ENCODE data around the gene PTPRG. TPM values are rescaled to one million over a fixed set of nuclear protein-coding genes. Genes with fewer than 3 reads are reported as not detected.
A peak's percentile ranks its signal among the peaks of the same experiment; 100 is the strongest.

PTPRG gene
- total and polyA plus RNA-seq, 2 donors, result 3.9 to 4.1 TPM

DNA sequence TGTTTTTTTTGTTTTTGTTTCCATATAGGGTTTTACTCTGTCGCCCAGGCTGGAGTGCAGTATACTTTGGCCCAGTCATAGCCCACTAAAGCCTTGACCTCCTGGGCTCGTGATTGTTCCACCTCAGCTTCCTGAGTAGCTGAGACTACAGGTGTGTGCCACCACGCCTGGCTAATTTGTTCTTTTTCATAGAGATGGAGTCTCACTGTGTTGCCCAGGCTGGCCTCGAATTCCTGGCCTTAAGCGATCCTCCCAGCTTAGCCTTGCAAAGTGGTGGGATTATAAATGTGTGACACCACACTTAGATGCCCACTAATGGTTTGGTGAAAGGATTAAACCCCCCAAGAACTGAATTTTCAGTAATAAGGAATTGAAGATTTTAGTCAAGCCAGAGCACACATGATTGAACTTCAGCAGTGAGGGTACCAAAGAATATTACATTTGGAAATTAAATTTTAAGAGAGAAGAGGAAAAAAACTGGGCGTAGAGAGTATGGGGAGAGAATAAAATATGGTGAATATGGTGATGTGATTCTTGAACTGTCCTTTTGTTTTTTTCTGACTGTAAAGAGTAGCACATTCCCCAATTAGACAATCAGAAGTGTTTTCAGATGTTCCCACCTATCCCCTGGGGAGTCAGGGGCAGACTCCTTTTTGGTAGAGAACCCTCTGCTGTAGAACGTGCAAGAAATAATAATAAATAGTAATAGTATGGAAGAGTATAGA is 208.1 kb downstream of the PTPRG start:
- H3K4me1 ChIP-seq (ENCODE audit: control insufficient read depth in 2 of 2, insufficient read depth in 2 of 2, low read length in 2 of 2), result no peaks in the 10 kb centered on the region
- H3K27me3 ChIP-seq (ENCODE audit: control insufficient read depth in 2 of 2, insufficient read depth in 1 of 2, low read length in 1 of 2), result no peaks in the 10 kb centered on the region
- H3K36me3 ChIP-seq (ENCODE audit: control insufficient read depth in 2 of 2, insufficient read depth in 2 of 2, low read length in 1 of 2), result no peaks in the 10 kb centered on the region
- 91% methylated on average over 7 of the region's 7 CpGs for WGBS
- no peaks in the 10 kb centered on the region for H3K9me3 ChIP-seq (ENCODE audit: control insufficient read depth in 2 of 2, insufficient read depth in 1 of 2, low read length in 1 of 2)
- no peak for DNase-seq (ENCODE audit: low read depth in 6 of 9, low spot score in 9 of 9)
- H3K4me3 ChIP-seq (ENCODE audit: low read length in 2 of 2), result no peak overlapping the region
- no peak overlapping the region for H3K27ac ChIP-seq (ENCODE audit: low read depth in 1 of 2, low read length in 1 of 2)

DNA sequence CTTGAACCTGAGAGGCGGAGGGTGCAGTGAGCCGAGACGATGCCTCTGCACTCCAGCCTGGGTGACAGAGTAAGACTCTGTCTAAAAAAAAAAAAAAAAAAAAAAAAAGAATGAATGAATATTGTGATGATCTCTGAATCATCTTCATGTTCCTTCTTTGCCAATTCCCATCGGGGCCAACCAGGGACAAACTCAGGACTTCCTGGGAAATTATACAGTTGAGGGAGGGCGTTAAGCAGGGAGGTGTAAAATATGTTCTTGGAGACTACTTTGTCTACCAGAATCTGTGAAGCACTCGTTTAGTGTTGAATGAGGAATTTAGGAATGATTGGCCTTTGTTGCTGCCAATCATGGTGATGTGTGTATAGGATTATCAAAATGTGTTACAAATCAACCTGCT is 210.6 kb downstream of the PTPRG start:
- no peak overlapping the region for H3K27ac ChIP-seq (ENCODE audit: low read depth in 1 of 2, low read length in 1 of 2)
- H3K36me3 ChIP-seq (ENCODE audit: control insufficient read depth in 2 of 2, insufficient read depth in 2 of 2, low read length in 1 of 2), result no peaks in the 10 kb centered on the region
- no peaks in the 10 kb centered on the region for H3K9me3 ChIP-seq (ENCODE audit: control insufficient read depth in 2 of 2, insufficient read depth in 1 of 2, low read length in 1 of 2)
- DNase-seq (ENCODE audit: low read depth in 6 of 9, low spot score in 9 of 9), result no peak
- no peaks in the 10 kb centered on the region for H3K27me3 ChIP-seq (ENCODE audit: control insufficient read depth in 2 of 2, insufficient read depth in 1 of 2, low read length in 1 of 2)
- no peak overlapping the region for H3K4me3 ChIP-seq (ENCODE audit: low read length in 2 of 2)
- no peaks in the 10 kb centered on the region for H3K4me1 ChIP-seq (ENCODE audit: control insufficient read depth in 2 of 2, insufficient read depth in 2 of 2, low read length in 2 of 2)
- 94% methylated on average over 6 of the region's 6 CpGs for WGBS

DNA sequence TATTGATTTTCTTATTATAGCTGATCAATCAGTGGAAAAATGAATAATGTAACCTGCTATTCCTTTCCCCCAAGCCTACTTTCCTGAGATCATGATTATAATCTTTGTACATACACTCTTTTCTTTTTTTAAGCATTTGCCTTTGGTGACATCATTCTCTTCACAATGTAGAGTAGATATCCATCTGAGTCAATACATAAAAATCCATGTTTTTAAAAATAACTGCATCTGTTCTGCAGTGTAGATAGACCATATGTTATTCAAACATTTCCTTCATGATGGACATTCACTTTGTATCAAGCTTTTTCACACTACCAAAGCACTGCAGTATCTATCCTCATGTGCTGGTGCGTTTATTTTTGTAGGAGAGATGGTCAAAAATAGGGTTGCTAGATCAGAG is 211.1 kb downstream of the PTPRG start:
- 95% methylated on average over 1 of the region's 1 CpG for WGBS
- Histone ChIP-seq H3K4me1 (ENCODE audit: control insufficient read depth in 2 of 2, insufficient read depth in 2 of 2, low read length in 2 of 2) (no peaks in the 10 kb centered on the region), H3K27ac (ENCODE audit: low read depth in 1 of 2, low read length in 1 of 2) (no peak overlapping the region), H3K27me3 (ENCODE audit: control insufficient read depth in 2 of 2, insufficient read depth in 1 of 2, low read length in 1 of 2) (no peaks in the 10 kb centered on the region), H3K9me3 (ENCODE audit: control insufficient read depth in 2 of 2, insufficient read depth in 1 of 2, low read length in 1 of 2) (no peaks in the 10 kb centered on the region), H3K4me3 (ENCODE audit: low read length in 2 of 2) (no peak overlapping the region), H3K36me3 (ENCODE audit: control insufficient read depth in 2 of 2, insufficient read depth in 2 of 2, low read length in 1 of 2) (no peaks in the 10 kb centered on the region)
- no peak for DNase-seq (ENCODE audit: low read depth in 6 of 9, low spot score in 9 of 9)

DNA sequence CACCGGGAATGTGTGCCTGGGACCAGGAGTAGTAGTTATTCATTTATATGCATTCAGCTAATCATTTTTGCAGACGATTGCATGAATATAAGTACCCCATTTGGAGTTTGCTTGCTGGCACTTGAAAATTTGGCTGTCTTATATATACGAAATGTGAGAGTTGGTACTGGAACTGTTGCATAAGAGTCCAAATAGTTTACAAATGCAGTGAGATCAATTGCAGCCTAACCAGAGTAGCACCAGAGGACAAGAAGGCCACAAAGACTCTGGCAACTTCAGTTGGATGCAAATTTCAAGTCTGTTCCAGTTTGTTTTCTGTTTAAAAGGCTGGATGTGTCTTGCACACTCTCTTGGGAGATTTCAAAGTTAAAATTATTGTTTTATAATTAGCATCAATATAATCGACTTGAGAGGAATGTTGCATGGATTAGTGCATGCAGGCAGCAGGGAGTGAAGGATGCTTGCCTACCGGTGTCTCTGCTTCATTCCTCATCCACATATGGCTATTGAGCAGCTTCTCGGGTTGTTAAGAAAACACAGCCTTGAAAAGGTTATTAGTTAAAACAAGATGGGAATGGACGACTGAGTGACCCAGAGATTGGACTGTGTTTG is 213.0 kb downstream of the PTPRG start:
- no peaks in the 10 kb centered on the region for H3K36me3 ChIP-seq (ENCODE audit: control insufficient read depth in 2 of 2, insufficient read depth in 2 of 2, low read length in 1 of 2)
- no peak overlapping the region for H3K4me3 ChIP-seq (ENCODE audit: low read length in 2 of 2)
- peak overlapping the region in 1 of 2 donors; percentile 18 for H3K27ac ChIP-seq (ENCODE audit: low read depth in 1 of 2, low read length in 1 of 2)
- no peaks in the 10 kb centered on the region for H3K9me3 ChIP-seq (ENCODE audit: control insufficient read depth in 2 of 2, insufficient read depth in 1 of 2, low read length in 1 of 2)
- H3K4me1 ChIP-seq (ENCODE audit: control insufficient read depth in 2 of 2, insufficient read depth in 2 of 2, low read length in 2 of 2), result no peaks in the 10 kb centered on the region
- no peak for DNase-seq (ENCODE audit: low read depth in 6 of 9, low spot score in 9 of 9)
- H3K27me3 ChIP-seq (ENCODE audit: control insufficient read depth in 2 of 2, insufficient read depth in 1 of 2, low read length in 1 of 2), result no peaks in the 10 kb centered on the region
- WGBS, result 93% methylated on average over 7 of the region's 7 CpGs

DNA sequence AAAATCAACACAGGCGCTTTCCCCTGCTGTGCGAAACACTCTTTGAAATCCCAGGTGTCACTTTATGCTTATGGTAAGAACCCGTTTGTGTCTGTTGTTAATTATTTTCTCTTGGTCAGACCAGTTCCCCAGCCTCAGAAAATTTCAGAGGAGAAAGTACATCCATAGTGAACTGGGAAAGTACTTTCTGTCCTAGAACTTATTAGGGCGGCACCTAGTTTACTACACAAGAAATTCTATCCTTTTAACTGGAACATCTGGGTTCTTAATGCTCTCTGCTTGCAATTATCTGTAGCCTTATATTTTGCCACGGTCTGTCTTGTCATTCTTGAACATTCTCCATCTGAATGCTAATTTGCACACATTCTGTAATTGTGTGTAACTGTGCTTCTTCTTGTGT is 215.0 kb downstream of the PTPRG start:
- no peak overlapping the region for H3K4me3 ChIP-seq (ENCODE audit: low read length in 2 of 2)
- no peaks in the 10 kb centered on the region for H3K4me1 ChIP-seq (ENCODE audit: control insufficient read depth in 2 of 2, insufficient read depth in 2 of 2, low read length in 2 of 2)
- no peak for DNase-seq (ENCODE audit: low read depth in 6 of 9, low spot score in 9 of 9)
- no peaks in the 10 kb centered on the region for H3K36me3 ChIP-seq (ENCODE audit: control insufficient read depth in 2 of 2, insufficient read depth in 2 of 2, low read length in 1 of 2)
- H3K9me3 ChIP-seq (ENCODE audit: control insufficient read depth in 2 of 2, insufficient read depth in 1 of 2, low read length in 1 of 2), result no peaks in the 10 kb centered on the region
- H3K27me3 ChIP-seq (ENCODE audit: control insufficient read depth in 2 of 2, insufficient read depth in 1 of 2, low read length in 1 of 2), result no peaks in the 10 kb centered on the region
- no peak overlapping the region for H3K27ac ChIP-seq (ENCODE audit: low read depth in 1 of 2, low read length in 1 of 2)
- WGBS, result 93% methylated on average over 5 of the region's 5 CpGs

DNA sequence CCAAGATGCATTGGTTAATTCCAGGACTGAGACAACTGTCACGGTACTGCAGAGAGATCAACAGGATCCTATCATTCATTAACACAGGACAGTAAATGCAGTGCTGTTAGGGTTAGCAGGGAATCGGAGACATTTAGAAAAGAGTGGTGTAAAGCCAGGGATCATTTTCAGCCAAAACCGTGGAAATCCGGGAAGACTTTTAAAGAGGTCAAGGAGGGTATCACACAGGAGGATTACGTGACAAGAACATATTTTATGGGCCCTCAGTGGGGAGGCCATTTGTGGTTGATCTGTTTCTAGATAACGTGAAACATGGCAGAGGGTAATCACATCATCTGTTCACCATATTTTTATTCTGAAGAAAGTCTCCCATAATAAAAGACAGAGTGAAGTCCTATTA is 216.1 kb downstream of the PTPRG start:
- H3K4me1 ChIP-seq (ENCODE audit: control insufficient read depth in 2 of 2, insufficient read depth in 2 of 2, low read length in 2 of 2), result no peaks in the 10 kb centered on the region
- no peak for DNase-seq (ENCODE audit: low read depth in 6 of 9, low spot score in 9 of 9)
- WGBS, result 88% methylated on average over 6 of the region's 6 CpGs
- H3K36me3 ChIP-seq (ENCODE audit: control insufficient read depth in 2 of 2, insufficient read depth in 2 of 2, low read length in 1 of 2), result no peaks in the 10 kb centered on the region
- no peak overlapping the region for H3K27ac ChIP-seq (ENCODE audit: low read depth in 1 of 2, low read length in 1 of 2)
- no peaks in the 10 kb centered on the region for H3K27me3 ChIP-seq (ENCODE audit: control insufficient read depth in 2 of 2, insufficient read depth in 1 of 2, low read length in 1 of 2)
- no peak overlapping the region for H3K4me3 ChIP-seq (ENCODE audit: low read length in 2 of 2)
- no peaks in the 10 kb centered on the region for H3K9me3 ChIP-seq (ENCODE audit: control insufficient read depth in 2 of 2, insufficient read depth in 1 of 2, low read length in 1 of 2)

DNA sequence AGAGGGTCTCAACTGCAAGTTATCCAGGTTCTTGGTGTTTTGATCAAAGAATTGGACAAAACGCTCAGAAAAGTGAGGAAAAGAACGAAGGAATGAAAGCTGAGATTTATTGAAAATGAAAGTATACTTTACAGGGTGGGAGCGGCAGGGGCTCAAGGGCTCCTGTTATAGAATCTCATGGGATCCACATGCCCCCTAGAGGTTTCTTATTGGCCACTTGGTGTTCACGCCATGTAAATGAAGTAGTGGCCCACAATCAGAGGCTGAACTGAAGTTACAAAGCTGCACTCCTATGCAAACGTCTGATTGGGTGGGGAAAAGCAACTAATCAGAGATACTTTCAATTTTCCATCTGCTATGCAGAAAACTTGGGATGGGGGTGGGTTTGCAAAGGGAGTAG is 216.7 kb downstream of the PTPRG start:
- WGBS, result 87% methylated on average over 5 of the region's 5 CpGs
- Histone ChIP-seq H3K27me3 (ENCODE audit: control insufficient read depth in 2 of 2, insufficient read depth in 1 of 2, low read length in 1 of 2) (no peaks in the 10 kb centered on the region), H3K9me3 (ENCODE audit: control insufficient read depth in 2 of 2, insufficient read depth in 1 of 2, low read length in 1 of 2) (no peaks in the 10 kb centered on the region), H3K4me1 (ENCODE audit: control insufficient read depth in 2 of 2, insufficient read depth in 2 of 2, low read length in 2 of 2) (no peaks in the 10 kb centered on the region), H3K36me3 (ENCODE audit: control insufficient read depth in 2 of 2, insufficient read depth in 2 of 2, low read length in 1 of 2) (no peaks in the 10 kb centered on the region), H3K27ac (ENCODE audit: low read depth in 1 of 2, low read length in 1 of 2) (no peak overlapping the region), H3K4me3 (ENCODE audit: low read length in 2 of 2) (no peak overlapping the region)
- no peak for DNase-seq (ENCODE audit: low read depth in 6 of 9, low spot score in 9 of 9)

DNA sequence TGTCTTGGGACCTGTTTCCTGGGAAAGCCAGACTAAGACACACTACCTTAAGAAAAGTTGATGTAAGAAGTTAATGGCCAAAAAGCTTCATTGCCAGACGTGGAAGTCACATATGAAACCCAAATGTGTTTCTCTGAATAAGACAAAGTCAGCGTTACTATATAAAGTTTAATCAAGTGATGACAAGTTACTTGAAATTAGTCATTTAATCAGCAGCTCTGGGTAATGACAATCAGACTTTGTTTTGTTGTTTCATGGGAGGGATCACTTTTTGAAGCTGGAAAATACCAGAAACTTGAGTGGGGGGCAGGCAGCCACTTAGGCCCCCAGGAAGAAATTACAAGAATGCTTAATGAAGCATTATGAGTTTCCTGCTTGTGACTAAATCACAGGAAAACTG is 218.6 kb downstream of the PTPRG start:
- 92% methylated on average over 2 of the region's 2 CpGs for WGBS
- Histone ChIP-seq H3K4me3 (ENCODE audit: low read length in 2 of 2) (no peak overlapping the region), H3K36me3 (ENCODE audit: control insufficient read depth in 2 of 2, insufficient read depth in 2 of 2, low read length in 1 of 2) (no peaks in the 10 kb centered on the region), H3K27me3 (ENCODE audit: control insufficient read depth in 2 of 2, insufficient read depth in 1 of 2, low read length in 1 of 2) (no peaks in the 10 kb centered on the region), H3K27ac (ENCODE audit: low read depth in 1 of 2, low read length in 1 of 2) (no peak overlapping the region), H3K9me3 (ENCODE audit: control insufficient read depth in 2 of 2, insufficient read depth in 1 of 2, low read length in 1 of 2) (no peaks in the 10 kb centered on the region), H3K4me1 (ENCODE audit: control insufficient read depth in 2 of 2, insufficient read depth in 2 of 2, low read length in 2 of 2) (no peaks in the 10 kb centered on the region)
- no peak for DNase-seq (ENCODE audit: low read depth in 6 of 9, low spot score in 9 of 9)

DNA sequence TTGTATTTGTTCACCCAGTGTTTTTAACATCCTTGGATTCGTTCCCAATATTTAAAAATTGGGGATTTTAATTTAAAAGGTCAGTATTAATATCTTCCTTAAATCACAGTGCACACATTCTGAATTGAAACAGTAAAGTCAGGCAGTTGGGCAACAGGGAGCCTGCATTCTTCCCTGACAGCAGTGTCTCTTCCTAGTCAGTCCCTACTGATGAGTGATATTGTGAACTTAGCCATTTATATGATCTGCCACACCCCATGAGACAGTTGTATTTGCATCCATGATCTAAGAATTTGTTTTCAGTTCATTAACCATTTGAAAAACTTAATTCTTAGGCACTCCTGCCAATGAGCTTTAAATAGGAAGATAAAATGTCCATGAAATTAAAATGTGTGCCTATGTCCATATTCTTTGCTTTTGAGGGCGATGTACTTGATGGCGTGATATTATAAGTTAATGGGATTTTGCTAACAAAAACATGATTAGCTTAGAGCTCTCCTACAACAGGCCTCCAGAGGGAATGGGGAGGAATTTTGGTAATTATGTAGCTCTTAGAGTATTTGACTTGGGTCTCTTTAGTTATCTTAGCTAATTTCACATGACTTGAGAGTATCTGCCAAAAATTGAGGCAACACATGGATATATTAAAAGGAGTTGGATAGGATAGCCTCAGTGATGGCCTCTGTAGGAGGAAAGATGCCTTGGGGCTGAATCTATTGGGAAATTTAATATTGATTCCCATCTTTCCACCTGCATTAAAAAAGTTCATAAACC is 219.3 kb downstream of the PTPRG start:
- H3K27me3 ChIP-seq (ENCODE audit: control insufficient read depth in 2 of 2, insufficient read depth in 1 of 2, low read length in 1 of 2), result no peaks in the 10 kb centered on the region
- no peak for DNase-seq (ENCODE audit: low read depth in 6 of 9, low spot score in 9 of 9)
- no peak overlapping the region for H3K27ac ChIP-seq (ENCODE audit: low read depth in 1 of 2, low read length in 1 of 2)
- H3K4me1 ChIP-seq (ENCODE audit: control insufficient read depth in 2 of 2, insufficient read depth in 2 of 2, low read length in 2 of 2), result no peaks in the 10 kb centered on the region
- H3K36me3 ChIP-seq (ENCODE audit: control insufficient read depth in 2 of 2, insufficient read depth in 2 of 2, low read length in 1 of 2), result no peaks in the 10 kb centered on the region
- H3K4me3 ChIP-seq (ENCODE audit: low read length in 2 of 2), result no peak overlapping the region
- no peaks in the 10 kb centered on the region for H3K9me3 ChIP-seq (ENCODE audit: control insufficient read depth in 2 of 2, insufficient read depth in 1 of 2, low read length in 1 of 2)
- 91% methylated on average over 3 of the region's 3 CpGs for WGBS
